Cardiac muscle cell (in vitro differentiated cells and primary cell): ENCODE measurements around the gene MPST. TPM values are rescaled to one million over a fixed set of nuclear protein-coding genes. Genes with fewer than 3 reads are reported as not detected.

ENCODE experiments used
- DNase-seq, 2 donors: peaks; one replicate each; pipeline versions ENCODE4 v3.0.0 to v3.0.0-alpha.2; 2010 to 2017; ENCODE audit warnings: low read depth in 1 of 2, low spot score in 1 of 2
- H3K27ac ChIP-seq: fragments of 200-600 bp; sonication (generic); 2 replicates; pipeline ENCODE4 v1.5.1; 2016
- H3K27me3 ChIP-seq: fragments of 200-600 bp; sonication (generic); 2 replicates; pipeline ENCODE4 v1.6.0; 2016; ENCODE audit warnings: control low read depth
- H3K36me3 ChIP-seq: fragments of 200-600 bp; sonication (generic); 2 replicates; pipeline ENCODE4 v1.5.1; 2016; ENCODE audit warnings: control low read depth
- H3K4me1 ChIP-seq: fragments of 200-600 bp; sonication (generic); 2 replicates; pipeline ENCODE4 v1.8.1; 2017; ENCODE audit warnings: low read depth, mild to moderate bottlenecking, mixed run types
- H3K4me3 ChIP-seq: fragments of 200-600 bp; sonication (generic); 2 replicates; pipeline ENCODE4 v1.5.1; 2016; ENCODE audit warnings: mild to moderate bottlenecking
- H3K9me3 ChIP-seq: fragments of 200-600 bp; sonication (generic); 2 replicates; pipeline ENCODE4 v1.5.1; 2017; ENCODE audit warnings: low read depth, mild to moderate bottlenecking, control low read depth
- CTCF ChIP-seq: IDR thresholded peaks from 2 replicates; pipeline ENCODE4 v1.5.1; 2012; ENCODE audit warnings: low read depth, mild to moderate bottlenecking, low read length
- polyA plus RNA-seq: library from polyadenylated mRNA; unstranded; fragments of >200 nt; fragmentation: Nextera tagmentation; extraction: Ambion mirVana; gene quantifications from 2 replicates; pipeline ENCODE4 v1.2.1, GENCODE V29; 2016
- total RNA-seq: library from RNA; depleted of rRNA; stranded (reverse); fragments of >200 nt; gene quantifications from 2 replicates; pipeline ENCODE4 v1.2.3, GENCODE V29; 2016

MPST gene
- total and polyA plus RNA-seq, 2 experiments from 2014 or later = 86.0 to 152 TPM

- Histone ChIP-seq H3K4me1 (no peaks in the 10 kb centered on the region), H3K27me3 (no peaks in the 10 kb centered on the region), H3K27ac (no peak overlapping the region), H3K4me3 (no peak overlapping the region), H3K36me3 (no peaks in the 10 kb centered on the region), H3K9me3 (no peaks in the 10 kb centered on the region)
- DNase-seq = no peak
- no peak for TF ChIP-seq CTCF
Measured at GRCh38 chr22:37046589-37046988, 27.0 kb downstream of the MPST start.

- Histone ChIP-seq H3K27me3 (no peaks in the 10 kb centered on the region), H3K27ac (no peak overlapping the region), H3K36me3 (no peaks in the 10 kb centered on the region), H3K4me3 (no peak overlapping the region), H3K4me1 (no peaks in the 10 kb centered on the region), H3K9me3 (no peaks in the 10 kb centered on the region)
- TF ChIP-seq CTCF = no peak
- DNase-seq = no peak
Measured at GRCh38 chr22:37047006-37047405, 27.5 kb downstream of the MPST start.

- no peak for TF ChIP-seq CTCF
- Histone ChIP-seq H3K9me3 (no peaks in the 10 kb centered on the region), H3K36me3 (no peaks in the 10 kb centered on the region), H3K27ac (no peak overlapping the region), H3K4me3 (no peak overlapping the region), H3K27me3 (no peaks in the 10 kb centered on the region), H3K4me1 (no peaks in the 10 kb centered on the region)
- no peak for DNase-seq
Measured at GRCh38 chr22:37048133-37048532, 28.6 kb downstream of the MPST start.

GRCh38 chr22:37049224-37049623 lies 29.7 kb downstream of the MPST start:
- no peak for TF ChIP-seq CTCF
- no peaks in the 10 kb centered on the region for H3K27me3 ChIP-seq
- no peak overlapping the region for H3K4me3 ChIP-seq
- H3K4me1 ChIP-seq = no peaks in the 10 kb centered on the region
- H3K36me3 ChIP-seq = no peaks in the 10 kb centered on the region
- no peak overlapping the region for H3K27ac ChIP-seq
- H3K9me3 ChIP-seq = no peaks in the 10 kb centered on the region
- DNase-seq = no peak

- Histone ChIP-seq H3K27me3 (no peaks in the 10 kb centered on the region), H3K4me3 (peak overlapping the region; percentile 84), H3K36me3 (no peaks in the 10 kb centered on the region), H3K9me3 (no peaks in the 10 kb centered on the region), H3K4me1 (no peaks in the 10 kb centered on the region), H3K27ac (no peak overlapping the region)
- no peak for DNase-seq
- TF ChIP-seq CTCF = no peak
Measured at GRCh38 chr22:37050913-37051312, 31.4 kb downstream of the MPST start.
